ENCODE data around the gene COL4A2.

- TF ChIP-seq, protein P1, sequence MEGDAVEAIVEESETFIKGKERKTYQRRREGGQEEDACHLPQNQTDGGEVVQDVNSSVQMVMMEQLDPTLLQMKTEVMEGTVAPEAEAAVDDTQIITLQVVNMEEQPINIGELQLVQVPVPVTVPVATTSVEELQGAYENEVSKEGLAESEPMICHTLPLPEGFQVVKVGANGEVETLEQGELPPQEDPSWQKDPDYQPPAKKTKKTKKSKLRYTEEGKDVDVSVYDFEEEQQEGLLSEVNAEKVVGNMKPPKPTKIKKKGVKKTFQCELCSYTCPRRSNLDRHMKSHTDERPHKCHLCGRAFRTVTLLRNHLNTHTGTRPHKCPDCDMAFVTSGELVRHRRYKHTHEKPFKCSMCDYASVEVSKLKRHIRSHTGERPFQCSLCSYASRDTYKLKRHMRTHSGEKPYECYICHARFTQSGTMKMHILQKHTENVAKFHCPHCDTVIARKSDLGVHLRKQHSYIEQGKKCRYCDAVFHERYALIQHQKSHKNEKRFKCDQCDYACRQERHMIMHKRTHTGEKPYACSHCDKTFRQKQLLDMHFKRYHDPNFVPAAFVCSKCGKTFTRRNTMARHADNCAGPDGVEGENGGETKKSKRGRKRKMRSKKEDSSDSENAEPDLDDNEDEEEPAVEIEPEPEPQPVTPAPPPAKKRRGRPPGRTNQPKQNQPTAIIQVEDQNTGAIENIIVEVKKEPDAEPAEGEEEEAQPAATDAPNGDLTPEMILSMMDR (IDR thresholded peaks at IDR 0.05; ENCODE audit: insufficient read depth, low read depth, low read length): no peak
- TF ChIP-seq EZH2 (IDR thresholded peaks at IDR 0.05; ENCODE audit: insufficient read depth, low read length): no peak
These were observed 172.6 kb downstream of the COL4A2 start for GRCh38 chr13:110479648-110480047.

All from astrocyte (in vitro differentiated cells and primary cell).